Activated CD8-positive, alpha-beta memory T cell treated with anti-CD3 and anti-CD28 coated beads, Interleukin-2, amount 50 U/mL, for 48 hours (primary cell): ENCODE measurements around the gene ABCC11.

Experiments used
- DNase-seq: peaks from one replicate; pipeline ENCODE4 v3.0.0-alpha.2; 2020

The ABCC11 gene

GRCh38 chr16:48160575-48160974 is 86.8 kb downstream of the ABCC11 start:
- DNase-seq = no peak

- DNase-seq = peak; percentile 61
Measured at GRCh38 chr16:48158296-48158695, 89.0 kb downstream of the ABCC11 start.

GRCh38 chr16:48157794-48158193 is 89.5 kb downstream of the ABCC11 start:
- no peak for DNase-seq

GRCh38 chr16:48157302-48157701 is 90.0 kb downstream of the ABCC11 start:
- no peak for DNase-seq

GRCh38 chr16:48156790-48157209 is 90.5 kb downstream of the ABCC11 start:
- peak; percentile 98 for DNase-seq

GRCh38 chr16:48155926-48156789 is 91.2 kb downstream of the ABCC11 start, which contains the start of gene ABCC12:
TSS of gene ABCC12 (minus strand) at chr16:48155993. CDS start at chr16:48146424, 9,569 bp downstream.
- no peak for DNase-seq

- no peak for DNase-seq
Measured at GRCh38 chr16:48153774-48154173, 93.6 kb downstream of the ABCC11 start.

- no peak for DNase-seq
Measured at GRCh38 chr16:48152226-48152625, 95.1 kb downstream of the ABCC11 start.

- no peak for DNase-seq
Measured at GRCh38 chr16:48150707-48151106, 96.6 kb downstream of the ABCC11 start.

- no peak for DNase-seq
Measured at GRCh38 chr16:48146710-48147109, 100.6 kb downstream of the ABCC11 start.

GRCh38 chr16:48146131-48146530 is 101.2 kb downstream of the ABCC11 start:
- DNase-seq = no peak

- DNase-seq = no peak
Measured at GRCh38 chr16:48143812-48144368, 103.4 kb downstream of the ABCC11 start.

GRCh38 chr16:48140821-48141220 is 106.5 kb downstream of the ABCC11 start:
- DNase-seq = no peak

- no peak for DNase-seq
Measured at GRCh38 chr16:48139517-48139916, 107.8 kb downstream of the ABCC11 start.

- DNase-seq = no peak
Measured at GRCh38 chr16:48138543-48138942, 108.8 kb downstream of the ABCC11 start.

- no peak for DNase-seq
Measured at GRCh38 chr16:48137822-48138221, 109.5 kb downstream of the ABCC11 start.

- no peak for DNase-seq
Measured at GRCh38 chr16:48136547-48137360, 110.6 kb downstream of the ABCC11 start.

- DNase-seq = no peak
Measured at GRCh38 chr16:48133455-48134211, 113.7 kb downstream of the ABCC11 start.

- DNase-seq = no peak
Measured at GRCh38 chr16:48132696-48133095, 114.6 kb downstream of the ABCC11 start.

GRCh38 chr16:48131201-48131935 is 116.0 kb downstream of the ABCC11 start:
- no peak for DNase-seq

- no peak for DNase-seq
Measured at GRCh38 chr16:48129926-48130325, 117.4 kb downstream of the ABCC11 start.

- DNase-seq = no peak
Measured at GRCh38 chr16:48128769-48129168, 118.6 kb downstream of the ABCC11 start.
